ENCODE data around the gene HP.
A peak's percentile ranks its signal among the peaks of the same experiment; 100 is the strongest.

HP gene

GRCh38 chr16:72092832-72093447, 38.6 kb downstream of the HP start:
- no peak for FAIRE-seq

DNA sequence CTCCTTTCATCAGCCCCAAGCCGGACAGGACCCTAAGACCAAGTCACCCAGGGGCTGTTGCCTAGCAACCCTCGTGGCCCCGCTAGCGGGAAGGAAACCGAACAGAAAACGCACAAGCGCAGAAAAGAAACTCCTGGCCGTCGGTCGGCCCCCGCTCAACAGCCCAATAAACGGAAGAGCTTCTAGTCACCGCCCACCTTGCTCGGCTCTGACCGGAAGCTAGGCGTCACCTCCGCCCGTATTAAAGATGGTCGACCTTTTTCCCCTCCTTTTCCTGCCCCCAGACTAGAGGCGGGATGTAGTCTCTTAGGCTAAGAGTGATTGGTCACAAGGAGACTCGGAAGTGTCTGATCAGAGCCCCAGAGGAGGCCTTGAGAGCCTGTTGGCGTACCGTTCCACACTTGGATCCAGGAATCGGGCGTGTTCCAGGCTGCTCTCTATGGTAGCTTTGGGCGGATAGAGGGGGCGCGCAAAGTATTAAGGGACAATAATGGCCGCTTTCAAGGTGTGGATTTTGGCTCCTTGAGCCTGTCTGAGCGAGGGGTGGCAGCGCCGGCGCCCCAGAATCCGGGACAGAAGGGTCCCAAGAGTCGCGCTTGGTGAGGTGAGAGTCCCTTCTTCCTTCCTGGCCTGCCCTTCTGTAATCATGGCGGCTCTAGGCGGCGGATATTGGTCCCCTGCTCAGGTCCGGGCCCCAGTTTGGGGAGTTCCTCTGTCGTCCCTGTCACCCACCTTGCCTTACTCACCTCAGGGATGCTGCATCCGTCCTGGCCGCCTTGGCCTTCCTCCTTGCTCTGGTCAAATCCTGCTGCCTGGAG, 39.4 kb downstream of the HP start, which contains the start of the genes DHX38 and TXNL4B:
DHX38 (plus strand) TSS at position 400 of the 818 bp plus-strand sequence. CDS start 2,311 bp downstream, outside the sequence.
TXNL4B (minus strand) TSS at position 173 of the 818 bp plus-strand sequence. CDS start 2,871 bp downstream, outside the sequence.
- peak; percentile 99 for FAIRE-seq

DNA sequence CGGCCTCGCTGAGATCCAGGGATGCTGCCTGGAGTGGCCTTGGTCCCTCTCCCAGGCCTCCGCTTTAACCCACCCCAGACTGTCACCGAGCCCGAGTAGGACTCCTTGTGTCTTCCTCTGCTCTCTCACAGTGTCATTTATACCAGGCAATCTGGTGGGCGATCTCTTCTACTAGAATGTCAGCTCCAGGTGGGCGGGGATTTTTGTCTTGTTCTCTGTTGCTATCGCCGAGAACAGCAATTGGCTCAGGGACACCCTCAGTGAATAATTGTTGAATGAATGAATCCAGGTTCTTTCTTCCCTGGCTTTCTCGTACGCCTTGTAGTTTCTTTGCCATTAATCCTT, 39.9 kb downstream of the HP start:
- FAIRE-seq: no peak

DNA sequence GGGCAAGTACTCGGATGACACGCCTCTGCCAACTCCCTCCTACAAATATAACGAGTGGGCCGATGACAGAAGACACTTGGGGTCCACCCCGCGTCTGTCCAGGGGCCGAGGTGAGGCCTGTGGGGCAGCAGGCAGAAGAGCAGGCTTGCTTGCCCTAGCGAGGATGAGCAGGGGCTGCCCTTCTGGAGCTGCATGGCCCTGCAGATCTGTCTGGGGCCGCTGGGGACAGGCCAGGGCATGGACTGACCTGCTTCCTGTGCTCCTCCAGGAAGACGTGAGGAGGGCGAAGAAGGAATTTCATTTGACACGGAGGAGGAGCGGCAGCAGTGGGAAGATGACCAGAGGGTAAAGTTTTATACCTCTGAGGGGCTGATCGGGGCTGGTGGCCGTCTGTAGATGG, 44.6 kb downstream of the HP start:
- no peak for FAIRE-seq

DNA sequence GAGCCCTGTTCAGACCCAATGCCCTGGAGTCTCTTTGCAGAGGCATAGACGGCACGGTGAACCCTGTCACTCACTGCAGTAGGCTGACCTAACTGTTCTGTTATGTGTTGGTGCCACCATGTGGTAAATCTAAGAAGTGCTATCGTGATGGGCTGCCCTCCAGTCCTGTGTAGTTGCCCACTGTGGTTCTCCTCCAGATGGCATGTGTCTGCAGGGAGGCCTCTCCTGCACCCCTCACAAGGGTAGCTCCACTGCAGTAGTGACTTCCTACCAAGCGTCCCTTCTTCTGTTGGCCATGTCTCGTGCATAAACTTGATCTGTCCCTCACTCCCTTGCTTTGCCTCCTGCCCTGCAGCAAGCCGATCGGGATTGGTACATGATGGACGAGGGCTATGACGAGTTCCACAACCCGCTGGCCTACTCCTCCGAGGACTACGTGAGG, 45.1 kb downstream of the HP start:
- no peak for FAIRE-seq

DNA sequence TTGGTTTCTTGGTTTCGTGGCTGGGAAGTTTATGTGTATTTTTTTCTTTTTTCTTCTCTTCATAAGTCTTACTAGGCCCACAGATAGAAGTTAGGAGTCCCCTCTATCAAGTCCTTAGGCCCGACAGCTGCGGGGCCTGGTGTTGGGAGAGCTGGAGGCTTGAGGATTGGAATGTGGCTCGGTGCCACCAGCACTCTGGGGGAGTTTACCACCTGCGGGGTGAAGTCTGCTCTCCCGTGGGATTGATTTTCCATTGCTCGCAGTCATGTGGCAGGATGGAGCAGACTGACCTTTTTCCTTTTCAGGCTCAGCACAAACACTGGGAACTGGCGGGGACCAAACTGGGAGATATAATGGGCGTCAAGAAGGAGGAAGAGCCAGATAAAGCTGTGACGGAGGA, 46.9 kb downstream of the HP start:
- FAIRE-seq: no peak

DNA sequence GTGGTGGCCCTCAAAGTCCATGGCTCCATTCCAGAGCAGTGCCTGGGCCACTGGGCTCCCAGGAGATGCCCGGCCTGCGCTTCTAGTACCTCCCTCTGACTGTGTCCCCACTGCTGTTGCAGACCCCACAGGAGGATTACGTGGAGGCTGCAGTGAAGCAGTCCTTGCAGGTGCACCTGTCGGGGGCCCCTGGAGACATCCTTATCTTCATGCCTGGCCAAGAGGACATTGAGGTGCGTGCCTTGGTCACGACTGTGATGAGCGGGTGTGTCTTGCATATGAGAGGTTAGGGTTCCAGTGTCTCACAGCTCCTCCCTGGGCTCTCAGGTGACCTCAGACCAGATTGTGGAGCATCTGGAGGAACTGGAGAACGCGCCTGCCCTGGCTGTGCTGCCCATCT, 50.6 kb downstream of the HP start:
- FAIRE-seq: no peak

DNA sequence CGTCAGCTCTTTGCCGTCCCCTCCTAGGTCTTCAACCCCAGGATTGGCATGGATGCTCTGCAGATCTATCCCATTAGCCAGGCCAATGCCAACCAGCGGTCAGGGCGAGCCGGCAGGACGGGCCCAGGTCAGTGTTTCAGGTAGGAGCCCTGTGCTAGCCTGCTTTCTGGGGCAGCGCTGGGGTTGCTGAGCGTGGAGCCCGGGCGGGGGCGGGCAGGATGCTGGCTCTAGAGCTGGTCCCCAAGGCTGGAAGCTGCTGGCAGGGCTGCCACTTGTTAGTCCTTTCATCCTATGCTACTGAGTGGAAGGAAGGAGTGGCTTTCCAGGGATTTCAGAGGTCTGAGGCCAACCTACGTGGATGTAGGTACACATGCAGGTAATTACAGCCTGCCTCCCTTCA, 51.7 kb downstream of the HP start:
- no peak for FAIRE-seq

DNA sequence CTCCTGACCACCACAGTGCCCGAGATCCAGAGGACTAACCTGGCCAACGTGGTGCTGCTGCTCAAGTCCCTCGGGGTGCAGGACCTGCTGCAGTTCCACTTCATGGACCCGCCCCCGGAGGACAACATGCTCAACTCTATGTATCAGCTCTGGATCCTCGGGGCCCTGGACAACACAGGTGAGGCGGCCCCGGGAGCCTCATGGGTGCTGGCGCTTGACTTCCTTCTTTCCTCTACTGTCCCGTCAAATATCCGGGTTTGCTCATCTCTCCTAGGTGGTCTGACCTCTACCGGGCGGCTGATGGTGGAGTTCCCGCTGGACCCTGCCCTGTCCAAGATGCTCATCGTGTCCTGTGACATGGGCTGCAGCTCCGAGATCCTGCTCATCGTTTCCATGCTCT, 53.1 kb downstream of the HP start:
- FAIRE-seq: no peak

DNA sequence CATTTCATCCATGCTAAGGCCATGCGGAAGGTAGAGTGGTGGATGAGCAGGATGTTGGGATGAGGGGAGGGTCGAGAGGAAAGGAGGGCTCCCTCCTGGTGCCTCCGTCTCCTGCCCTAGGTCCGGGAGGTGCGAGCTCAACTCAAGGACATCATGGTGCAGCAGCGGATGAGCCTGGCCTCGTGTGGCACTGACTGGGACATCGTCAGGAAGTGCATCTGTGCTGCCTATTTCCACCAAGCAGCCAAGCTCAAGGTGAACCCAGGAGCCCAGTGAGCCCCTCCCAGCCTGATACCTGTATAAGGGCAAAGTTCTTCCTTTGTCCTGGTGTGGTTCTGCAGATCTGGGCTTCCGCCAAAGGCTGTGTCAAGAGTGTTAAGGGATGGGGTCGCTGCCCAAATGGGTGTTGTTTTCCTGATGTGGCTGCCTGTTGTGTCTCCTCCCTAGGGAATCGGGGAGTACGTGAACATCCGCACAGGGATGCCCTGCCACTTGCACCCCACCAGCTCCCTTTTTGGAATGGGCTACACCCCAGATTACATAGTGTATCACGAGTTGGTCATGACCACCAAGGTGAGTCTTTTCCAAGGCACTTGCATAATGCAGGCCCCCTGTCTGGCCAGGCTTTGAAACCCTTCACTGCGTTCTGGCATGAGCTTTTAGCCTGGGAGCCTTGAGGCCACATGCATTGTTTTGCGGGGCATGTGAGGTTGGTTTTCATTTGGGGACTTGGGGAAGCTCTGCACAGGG, 54.2 kb downstream of the HP start:
- FAIRE-seq: no peak

DNA sequence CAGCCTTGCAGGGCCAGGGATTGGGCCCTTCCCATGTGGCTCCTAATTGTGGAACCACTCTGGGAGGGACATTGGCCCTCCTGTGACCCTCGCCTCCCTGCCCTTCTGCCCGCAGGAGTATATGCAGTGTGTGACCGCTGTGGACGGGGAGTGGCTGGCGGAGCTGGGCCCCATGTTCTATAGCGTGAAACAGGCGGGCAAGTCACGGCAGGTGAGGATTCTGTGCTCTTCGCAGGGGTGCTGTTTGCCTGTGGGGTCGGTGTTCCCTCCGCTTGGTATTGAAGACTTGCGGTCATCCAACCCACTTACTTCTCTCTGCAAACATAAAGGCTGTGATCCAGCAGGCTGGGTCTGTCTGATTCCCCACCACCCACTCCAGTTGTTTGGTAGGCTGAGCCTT, 55.0 kb downstream of the HP start:
- FAIRE-seq: no peak

- no peak for FAIRE-seq
Measured at GRCh38 chr16:72109966-72110530, 55.7 kb downstream of the HP start.
